GM19452 (cell line): Measurements from ENCODE around the gene SEMA4D.
A peak's percentile ranks its signal among the peaks of the same experiment; 100 is the strongest.

ENCODE experiments used
- ATAC-seq: cut with Tn5 transposase; IDR thresholded peaks from one replicate; pipeline ENCODE4 v1.9.1; 2021; ENCODE audit not compliant: unreplicated experiment

Gene SEMA4D

DNA sequence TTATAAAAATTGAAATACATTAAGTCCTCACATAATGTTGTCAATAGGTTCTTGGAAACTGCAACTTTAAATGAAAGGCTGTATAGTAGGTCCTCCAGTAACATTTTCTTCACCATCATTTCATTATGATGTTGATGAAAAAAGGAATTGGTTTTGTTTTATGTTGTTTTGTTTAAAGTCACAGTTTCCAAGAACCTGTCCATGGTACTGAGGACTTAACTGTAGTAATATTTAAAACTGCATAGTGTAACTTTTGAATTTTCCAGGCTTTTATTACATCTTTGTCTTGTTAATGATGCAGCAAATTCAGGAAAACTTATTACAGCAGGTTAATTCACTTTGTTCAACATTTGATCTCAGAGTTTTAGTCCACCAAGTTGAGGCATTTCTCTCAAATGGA, 168.0 kb downstream of the SEMA4D start:
- no peak for ATAC-seq

DNA sequence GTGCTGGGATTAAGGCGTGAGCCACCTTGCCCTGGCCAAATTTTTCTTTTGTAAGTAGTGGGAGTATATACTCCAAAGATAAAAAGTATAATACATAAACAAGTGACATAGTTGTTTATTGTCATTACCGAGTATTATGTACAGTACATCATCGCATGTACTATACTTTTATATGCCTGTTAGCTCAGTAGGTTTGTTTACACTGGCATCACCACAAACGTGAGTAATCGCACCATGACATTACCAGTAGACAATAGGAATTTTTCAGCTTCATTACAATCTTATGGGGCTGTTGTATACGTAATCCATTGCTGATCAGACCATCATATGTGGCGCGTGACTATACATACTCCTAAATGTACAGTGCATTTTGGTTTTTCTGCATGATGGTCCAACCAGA, 169.8 kb downstream of the SEMA4D start:
- ATAC-seq, result no peak

DNA sequence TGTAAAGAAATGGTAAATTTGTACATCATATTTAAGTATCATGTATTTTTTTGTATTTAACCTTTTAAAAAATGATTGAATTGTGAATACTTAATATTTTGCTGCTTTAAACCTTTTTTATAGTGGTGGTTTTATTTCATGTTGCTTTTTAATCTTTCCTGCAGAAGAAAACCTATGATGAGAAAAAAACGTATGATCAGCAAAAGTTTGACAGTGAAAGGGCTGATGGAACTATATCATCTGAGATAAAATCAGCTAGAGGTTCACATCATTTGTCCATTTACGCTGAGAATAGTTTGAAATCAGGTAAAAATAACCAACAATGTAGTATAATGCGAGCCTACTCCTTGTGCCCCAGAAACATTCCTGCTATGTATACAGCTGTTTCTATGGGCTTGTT, 172.2 kb downstream of the SEMA4D start:
- ATAC-seq, result no peak

DNA sequence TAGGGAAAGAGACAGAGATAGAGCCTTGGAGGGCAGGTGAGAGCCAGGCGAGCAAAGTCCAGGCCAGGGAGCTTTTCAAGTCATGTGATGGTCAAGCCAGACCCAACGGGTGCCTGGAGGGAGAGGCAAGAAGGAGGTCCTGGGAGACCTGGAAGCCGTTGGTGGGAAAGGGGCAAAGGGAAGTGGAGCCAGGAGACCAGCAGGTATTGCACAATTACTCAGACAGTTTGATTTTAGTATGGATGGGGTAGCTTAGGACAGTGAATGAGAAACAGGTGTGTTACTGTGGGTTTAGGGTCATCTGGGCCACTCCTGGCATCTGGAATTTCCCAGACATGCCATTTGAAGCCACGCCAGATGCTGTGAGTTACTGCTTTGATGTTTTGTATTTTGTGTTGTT, 174.5 kb downstream of the SEMA4D start:
- ATAC-seq, result no peak

DNA sequence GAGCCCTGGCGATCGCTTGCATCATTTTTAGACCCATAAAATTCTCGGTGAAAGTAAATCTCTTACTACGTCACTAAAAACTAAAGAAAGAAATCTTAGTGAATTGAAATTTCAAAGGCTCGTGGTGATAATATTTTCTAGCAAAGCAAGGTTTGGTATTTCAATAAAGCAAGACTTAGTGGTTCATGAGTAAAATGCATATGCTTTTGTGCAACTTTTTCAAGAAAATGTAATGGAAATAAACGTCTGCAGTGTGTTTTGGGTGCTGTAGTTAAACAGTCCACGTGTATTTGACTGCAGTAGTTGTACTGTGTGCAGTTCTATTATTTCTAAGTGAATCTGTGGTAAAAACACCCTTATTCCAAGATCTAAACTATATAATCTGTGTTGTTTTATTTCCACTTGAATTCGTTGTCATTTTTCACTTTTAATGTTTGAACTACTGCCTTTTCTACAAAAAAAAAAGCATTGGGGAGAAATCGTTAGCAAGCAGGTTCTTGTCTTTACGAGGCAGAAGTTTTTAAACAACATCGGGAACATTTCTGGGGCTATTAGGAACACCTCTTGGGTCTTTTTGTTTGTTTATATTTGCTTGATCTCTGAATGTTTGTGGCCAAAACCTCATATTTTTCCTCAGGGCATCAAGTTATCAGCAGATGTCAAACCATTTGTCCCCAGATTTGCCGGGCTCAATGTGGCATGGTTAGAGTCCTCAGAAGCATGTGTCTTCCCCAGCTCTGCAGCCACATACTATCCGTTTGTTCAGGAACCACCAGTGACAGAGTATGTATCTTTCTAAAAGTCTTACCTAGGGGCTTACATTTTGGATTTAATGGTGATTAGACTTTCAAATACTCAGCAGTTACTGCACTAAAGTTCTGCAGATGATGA, 178.7 kb downstream of the SEMA4D start:
- ATAC-seq, result no peak

DNA sequence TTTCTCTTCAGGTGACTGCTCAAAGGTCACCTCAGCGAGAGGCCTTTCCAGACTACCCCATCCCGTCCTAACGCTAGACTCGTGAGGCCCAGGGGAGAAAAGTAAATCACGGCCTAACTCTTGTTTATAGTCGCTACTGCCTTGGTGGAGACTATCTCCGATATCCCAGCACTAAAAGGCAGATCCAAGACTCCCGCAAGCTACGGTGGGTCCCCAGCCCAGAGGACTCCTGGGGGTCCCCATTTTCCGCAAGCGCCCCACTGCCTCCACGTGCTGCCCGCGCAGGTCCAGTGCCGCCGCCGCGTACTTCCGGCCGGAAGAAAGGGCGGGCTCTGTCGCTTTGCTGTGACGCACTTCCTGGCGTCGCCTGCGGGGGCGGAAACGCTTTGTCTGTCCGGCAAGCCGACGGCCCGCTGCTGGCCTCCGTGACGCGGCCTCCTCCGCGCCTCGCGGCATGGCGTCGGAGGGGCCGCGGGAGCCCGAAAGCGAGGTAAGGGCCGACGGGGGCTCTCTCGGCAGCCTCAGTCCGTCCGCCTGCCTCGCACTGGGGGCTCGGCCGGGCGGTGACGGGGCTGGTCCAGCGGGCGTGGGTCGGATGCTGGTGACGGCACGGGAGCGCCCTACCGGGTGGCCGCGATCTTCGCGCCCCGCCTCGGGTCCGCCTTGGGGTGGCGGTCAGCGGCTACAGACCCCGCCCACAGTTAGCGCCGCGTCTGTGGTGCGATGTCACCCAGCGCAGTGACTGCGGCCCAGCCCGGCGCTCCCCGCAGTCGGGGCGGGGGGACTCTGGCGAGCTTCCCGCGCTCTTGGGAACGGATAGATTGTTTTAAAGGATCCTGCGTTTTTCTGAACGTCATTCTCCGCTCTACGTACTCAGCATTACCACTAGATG, 179.5 kb downstream of the SEMA4D start, which contains the start of gene SECISBP2:
Gene SECISBP2, plus strand, starts transcription at position 378 of the 892 bp plus-strand sequence. Its CDS starts 77 bp downstream, at position 455.
- peak; percentile 92 for ATAC-seq

DNA sequence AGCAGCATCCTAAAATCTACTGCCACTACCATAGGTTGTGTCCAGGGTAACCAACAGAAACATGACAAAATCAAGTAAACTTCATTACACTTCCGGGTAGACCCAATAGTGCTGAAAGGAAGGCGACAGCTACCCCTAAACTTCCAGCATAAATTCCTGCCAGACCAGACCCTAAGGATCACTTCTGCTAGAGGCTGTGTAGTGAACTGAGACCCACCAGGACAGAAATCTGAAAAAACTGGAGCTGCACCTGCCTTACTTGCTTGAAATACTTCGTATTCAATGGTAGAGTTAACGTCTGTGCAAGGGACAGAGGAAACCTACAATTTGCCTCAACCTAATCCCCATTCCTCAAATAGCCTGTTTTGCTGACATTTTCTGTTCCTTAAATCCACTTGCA, 180.6 kb downstream of the SEMA4D start:
- ATAC-seq, result no peak

DNA sequence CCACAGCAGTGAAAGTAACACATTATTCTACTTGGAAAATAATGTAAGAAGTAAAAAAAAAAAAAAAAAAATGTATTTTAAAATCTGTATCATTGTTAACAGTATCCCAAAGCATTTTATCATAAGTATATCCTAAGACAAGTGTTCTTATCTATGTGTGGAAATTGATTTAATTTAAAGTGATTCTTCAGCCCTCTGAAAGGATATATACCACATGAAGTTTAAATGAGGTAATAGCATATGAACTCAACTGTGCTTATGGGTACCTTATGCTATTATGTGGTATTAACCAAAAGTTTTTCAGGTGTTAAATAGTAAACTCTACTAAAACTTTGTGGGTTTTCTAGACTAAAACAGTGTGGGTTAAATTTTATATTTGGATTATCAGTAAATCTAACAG, 182.4 kb downstream of the SEMA4D start:
- ATAC-seq, result no peak

DNA sequence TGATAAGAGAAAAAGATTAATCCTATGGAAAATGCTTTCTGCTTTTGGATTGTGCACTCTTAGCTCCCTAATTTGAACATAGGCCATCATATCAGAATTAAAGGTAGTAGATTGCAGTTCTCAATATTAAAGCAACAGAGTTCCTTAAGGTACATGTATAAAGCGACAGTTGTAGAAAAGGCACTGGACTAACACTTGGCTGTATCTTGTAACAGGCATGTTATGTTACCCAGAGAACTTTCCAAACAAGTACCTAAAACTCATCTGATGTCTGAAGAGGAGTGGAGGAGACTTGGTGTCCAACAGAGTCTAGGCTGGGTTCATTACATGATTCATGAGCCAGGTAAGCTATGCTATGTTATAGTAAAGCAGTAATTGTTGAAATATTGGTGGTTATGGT, 183.0 kb downstream of the SEMA4D start:
- ATAC-seq, result no peak

DNA sequence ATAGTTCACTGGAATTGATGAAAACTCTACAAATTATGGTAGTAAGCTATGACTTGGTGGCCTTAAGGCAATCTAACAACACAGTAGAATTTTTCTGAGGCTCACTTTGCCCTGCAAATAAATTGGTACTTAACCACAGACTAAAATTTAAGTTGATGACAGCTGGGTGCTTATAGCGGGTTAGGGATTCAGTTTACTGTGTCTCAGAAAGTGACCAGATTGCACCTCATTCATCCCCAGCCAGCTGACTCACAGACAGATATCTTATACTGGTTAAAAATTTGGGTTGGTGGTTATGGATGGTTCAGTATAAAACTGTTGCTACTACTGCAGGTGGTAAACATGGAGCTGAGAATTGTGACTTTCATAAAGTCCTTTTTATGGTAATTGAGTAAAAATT, 184.1 kb downstream of the SEMA4D start:
- no peak for ATAC-seq

DNA sequence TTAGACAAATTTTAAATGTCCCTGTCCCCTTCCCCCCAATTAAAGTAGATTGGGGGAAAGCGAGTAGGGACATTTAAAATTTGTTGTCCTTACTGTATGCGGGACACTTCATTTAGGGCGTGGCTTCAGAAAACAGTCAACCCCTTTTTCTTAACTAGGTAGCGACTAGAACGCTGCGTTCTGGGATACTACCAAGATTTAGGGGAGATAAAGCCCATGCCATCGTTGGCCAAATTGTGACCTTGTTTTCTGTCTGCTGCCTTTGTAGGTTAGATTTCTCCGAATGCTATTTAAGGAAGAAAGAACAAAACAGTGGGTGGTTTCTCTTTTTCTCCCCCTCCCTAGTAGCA, 185.7 kb downstream of the SEMA4D start:
- ATAC-seq, result no peak

DNA sequence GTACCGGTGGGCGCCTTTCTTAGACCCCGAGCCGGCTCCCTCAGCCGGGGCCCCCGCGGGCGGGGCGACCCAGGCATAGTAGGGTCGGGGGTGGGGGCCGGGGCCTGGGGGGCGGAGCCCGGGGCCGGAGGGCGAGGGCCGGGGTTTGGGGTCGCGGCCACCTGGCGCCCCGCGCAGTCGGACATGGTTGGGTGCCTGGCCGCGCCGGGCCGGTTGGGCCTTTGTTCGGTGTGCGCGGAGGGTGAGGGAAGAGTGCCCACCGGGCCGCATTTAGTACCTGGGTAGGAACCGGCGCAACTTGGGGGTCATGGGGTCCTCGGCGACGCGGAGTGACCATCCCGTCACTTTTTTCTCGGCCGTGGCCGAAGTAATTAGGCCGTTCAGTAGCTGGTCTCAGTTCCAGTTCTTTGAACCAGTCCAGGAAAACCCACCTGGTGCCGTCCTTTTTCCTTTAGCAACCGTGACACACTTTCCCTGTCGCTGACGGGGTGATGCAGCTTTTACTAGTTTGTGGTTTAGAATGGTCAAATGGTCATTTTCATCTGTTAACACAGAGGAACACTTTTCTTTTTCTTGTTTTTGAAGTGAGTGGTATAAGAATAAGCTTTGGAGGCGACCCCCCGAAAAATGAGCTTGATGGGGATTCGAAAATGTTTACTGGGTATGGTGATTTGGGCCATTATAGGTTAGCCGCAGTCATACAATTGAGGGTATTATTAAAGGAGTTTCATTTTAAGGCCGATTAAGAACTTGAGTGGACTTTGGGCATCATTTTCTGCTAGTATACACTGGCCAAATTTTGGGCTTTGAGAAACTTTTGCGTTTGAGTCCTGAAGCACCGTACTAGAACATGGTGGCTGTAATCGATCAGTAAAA, 186.3 kb downstream of the SEMA4D start:
- peak; percentile 2 for ATAC-seq
